ENCODE results near the gene ZNF407.

Gene ZNF407

GRCh38 chr18:74994502-74995418, 397.1 kb downstream of the ZNF407 start:
- no peak overlapping the region for H3K4me3 ChIP-seq (replicated peaks; ENCODE audit: insufficient read depth, low read length)
- no peak overlapping the region for H3K27ac ChIP-seq (replicated peaks)
- no peak for TF ChIP-seq GABPA (IDR thresholded peaks at IDR 0.05; ENCODE audit: low read depth)
- TF ChIP-seq, protein P1, sequence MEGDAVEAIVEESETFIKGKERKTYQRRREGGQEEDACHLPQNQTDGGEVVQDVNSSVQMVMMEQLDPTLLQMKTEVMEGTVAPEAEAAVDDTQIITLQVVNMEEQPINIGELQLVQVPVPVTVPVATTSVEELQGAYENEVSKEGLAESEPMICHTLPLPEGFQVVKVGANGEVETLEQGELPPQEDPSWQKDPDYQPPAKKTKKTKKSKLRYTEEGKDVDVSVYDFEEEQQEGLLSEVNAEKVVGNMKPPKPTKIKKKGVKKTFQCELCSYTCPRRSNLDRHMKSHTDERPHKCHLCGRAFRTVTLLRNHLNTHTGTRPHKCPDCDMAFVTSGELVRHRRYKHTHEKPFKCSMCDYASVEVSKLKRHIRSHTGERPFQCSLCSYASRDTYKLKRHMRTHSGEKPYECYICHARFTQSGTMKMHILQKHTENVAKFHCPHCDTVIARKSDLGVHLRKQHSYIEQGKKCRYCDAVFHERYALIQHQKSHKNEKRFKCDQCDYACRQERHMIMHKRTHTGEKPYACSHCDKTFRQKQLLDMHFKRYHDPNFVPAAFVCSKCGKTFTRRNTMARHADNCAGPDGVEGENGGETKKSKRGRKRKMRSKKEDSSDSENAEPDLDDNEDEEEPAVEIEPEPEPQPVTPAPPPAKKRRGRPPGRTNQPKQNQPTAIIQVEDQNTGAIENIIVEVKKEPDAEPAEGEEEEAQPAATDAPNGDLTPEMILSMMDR (IDR thresholded peaks at IDR 0.05; ENCODE audit: insufficient read depth, low read length) = no peak
- TF ChIP-seq SPI1 (IDR thresholded peaks at IDR 0.05; ENCODE audit: borderline replicate concordance, low read depth) = no peak
- no peak for TF ChIP-seq POLR2AphosphoS5 (IDR thresholded peaks at IDR 0.05; ENCODE audit: low read depth)
- TF ChIP-seq, protein P2, sequence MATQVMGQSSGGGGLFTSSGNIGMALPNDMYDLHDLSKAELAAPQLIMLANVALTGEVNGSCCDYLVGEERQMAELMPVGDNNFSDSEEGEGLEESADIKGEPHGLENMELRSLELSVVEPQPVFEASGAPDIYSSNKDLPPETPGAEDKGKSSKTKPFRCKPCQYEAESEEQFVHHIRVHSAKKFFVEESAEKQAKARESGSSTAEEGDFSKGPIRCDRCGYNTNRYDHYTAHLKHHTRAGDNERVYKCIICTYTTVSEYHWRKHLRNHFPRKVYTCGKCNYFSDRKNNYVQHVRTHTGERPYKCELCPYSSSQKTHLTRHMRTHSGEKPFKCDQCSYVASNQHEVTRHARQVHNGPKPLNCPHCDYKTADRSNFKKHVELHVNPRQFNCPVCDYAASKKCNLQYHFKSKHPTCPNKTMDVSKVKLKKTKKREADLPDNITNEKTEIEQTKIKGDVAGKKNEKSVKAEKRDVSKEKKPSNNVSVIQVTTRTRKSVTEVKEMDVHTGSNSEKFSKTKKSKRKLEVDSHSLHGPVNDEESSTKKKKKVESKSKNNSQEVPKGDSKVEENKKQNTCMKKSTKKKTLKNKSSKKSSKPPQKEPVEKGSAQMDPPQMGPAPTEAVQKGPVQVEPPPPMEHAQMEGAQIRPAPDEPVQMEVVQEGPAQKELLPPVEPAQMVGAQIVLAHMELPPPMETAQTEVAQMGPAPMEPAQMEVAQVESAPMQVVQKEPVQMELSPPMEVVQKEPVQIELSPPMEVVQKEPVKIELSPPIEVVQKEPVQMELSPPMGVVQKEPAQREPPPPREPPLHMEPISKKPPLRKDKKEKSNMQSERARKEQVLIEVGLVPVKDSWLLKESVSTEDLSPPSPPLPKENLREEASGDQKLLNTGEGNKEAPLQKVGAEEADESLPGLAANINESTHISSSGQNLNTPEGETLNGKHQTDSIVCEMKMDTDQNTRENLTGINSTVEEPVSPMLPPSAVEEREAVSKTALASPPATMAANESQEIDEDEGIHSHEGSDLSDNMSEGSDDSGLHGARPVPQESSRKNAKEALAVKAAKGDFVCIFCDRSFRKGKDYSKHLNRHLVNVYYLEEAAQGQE (IDR thresholded peaks at IDR 0.05; ENCODE audit: insufficient replicate concordance, low read depth) = no peak
- no peaks in the 10 kb centered on the region for H3K27me3 ChIP-seq (ENCODE audit: insufficient read depth, poor library complexity, severe bottlenecking)
- no peak for DNase-seq (ENCODE audit: low read depth in 1 of 2, low spot score in 1 of 2)

GRCh38 chr18:74995419-74995736, 397.7 kb downstream of the ZNF407 start:
- H3K27ac ChIP-seq (replicated peaks) = no peak overlapping the region
- no peaks in the 10 kb centered on the region for H3K27me3 ChIP-seq (ENCODE audit: insufficient read depth, poor library complexity, severe bottlenecking)
- TF ChIP-seq, protein P2 (IDR thresholded peaks at IDR 0.05; ENCODE audit: insufficient replicate concordance, low read depth) = no peak
- TF ChIP-seq GABPA (IDR thresholded peaks at IDR 0.05; ENCODE audit: low read depth) (no peak), POLR2AphosphoS5 (IDR thresholded peaks at IDR 0.05; ENCODE audit: low read depth) (no peak), SPI1 (IDR thresholded peaks at IDR 0.05; ENCODE audit: borderline replicate concordance, low read depth) (no peak)
- TF ChIP-seq, protein P1 (IDR thresholded peaks at IDR 0.05; ENCODE audit: insufficient read depth, low read length) = no peak
- DNase-seq (ENCODE audit: low read depth in 1 of 2, low spot score in 1 of 2) = no peak
- H3K4me3 ChIP-seq (replicated peaks; ENCODE audit: insufficient read depth, low read length) = no peak overlapping the region

DNA sequence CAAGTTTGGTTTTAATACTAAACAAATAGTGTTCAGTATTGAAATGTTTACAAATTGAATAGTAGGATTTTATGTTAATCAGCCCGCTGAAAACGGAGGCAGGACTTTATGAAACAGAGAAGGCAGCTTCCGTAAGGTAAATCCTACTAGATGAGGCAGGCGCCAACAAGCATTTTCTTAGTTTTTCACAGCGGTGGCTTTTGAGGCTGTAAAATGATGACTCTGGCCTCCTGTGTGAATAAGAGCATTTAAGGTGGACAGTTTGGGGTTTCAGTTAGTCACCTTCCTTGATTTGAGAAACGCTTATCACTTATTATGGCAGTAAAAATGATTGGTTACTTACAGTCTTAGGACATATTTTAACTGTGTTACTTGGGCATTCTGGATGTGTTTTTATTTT, 398.4 kb downstream of the ZNF407 start:
- TF ChIP-seq, protein P2 (IDR thresholded peaks at IDR 0.05; ENCODE audit: insufficient replicate concordance, low read depth) = no peak
- TF ChIP-seq, protein P1 (IDR thresholded peaks at IDR 0.05; ENCODE audit: insufficient read depth, low read length) = no peak
- TF ChIP-seq SPI1 (IDR thresholded peaks at IDR 0.05; ENCODE audit: borderline replicate concordance, low read depth) (no peak), POLR2AphosphoS5 (IDR thresholded peaks at IDR 0.05; ENCODE audit: low read depth) (no peak), GABPA (IDR thresholded peaks at IDR 0.05; ENCODE audit: low read depth) (no peak)
- DNase-seq (ENCODE audit: low read depth in 1 of 2, low spot score in 1 of 2) = no peak
- no peak overlapping the region for H3K4me3 ChIP-seq (replicated peaks; ENCODE audit: insufficient read depth, low read length)
- no peak overlapping the region for H3K27ac ChIP-seq (replicated peaks)
- no peaks in the 10 kb centered on the region for H3K27me3 ChIP-seq (ENCODE audit: insufficient read depth, poor library complexity, severe bottlenecking)
